ENCODE data around the gene ULK3. TPM values are rescaled to one million over a fixed set of nuclear protein-coding genes. Genes with fewer than 3 reads are reported as not detected.

ULK3 gene
- total and polyA plus RNA-seq, 2 experiments from 2014 or later = 40.4 to 45.7 TPM

DNA sequence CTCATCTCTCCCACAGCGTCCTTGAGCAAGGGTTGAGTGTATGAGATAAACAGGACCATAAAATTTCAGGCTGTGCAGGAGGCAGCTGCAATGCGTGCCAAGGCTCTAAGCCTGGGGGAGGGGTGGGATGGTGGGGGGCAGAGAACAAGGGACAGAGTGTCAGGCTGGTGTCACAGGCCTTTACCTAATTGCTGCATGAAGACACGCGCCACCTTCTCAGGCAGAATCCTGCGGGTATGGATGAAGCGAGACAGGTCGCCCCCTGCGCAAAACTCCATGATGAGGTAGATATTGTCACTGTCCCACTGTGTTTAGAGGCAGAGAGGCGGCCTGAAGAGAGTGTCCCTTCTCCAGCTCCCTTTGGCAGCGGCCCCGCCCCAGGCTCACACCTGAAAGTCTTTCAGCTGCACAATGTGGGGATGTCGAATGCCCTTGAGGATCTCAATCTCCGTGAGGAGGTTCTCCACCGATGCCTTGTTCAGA, 1.0 kb downstream of the ULK3 start:
- no peaks in the 10 kb centered on the region for H3K27me3 ChIP-seq
- no peak overlapping the region for H2AFZ ChIP-seq
- peak; percentile 30 for DNase-seq (ENCODE audit: low spot score)
- no peaks in the 10 kb centered on the region for H3K9me3 ChIP-seq (ENCODE audit: low read depth)
- H4K20me1 ChIP-seq (ENCODE audit: insufficient read depth, poor library complexity, severe bottlenecking) = peaks cover 6% of the 10 kb centered on the region
- H3K9me2 ChIP-seq (replicated peaks; ENCODE audit: insufficient read depth) = no peaks in the 10 kb centered on the region
- WGBS (ENCODE audit: low lambda C conversion rate, missing lambda C conversion rate) = 83% methylated on average over 14 of the region's 14 CpGs
- H3K27ac ChIP-seq = peak overlapping the region; percentile 92
- H3K79me2 ChIP-seq = no peaks in the 10 kb centered on the region
- H3K4me2 ChIP-seq = peak overlapping the region; percentile 92
- no peaks in the 10 kb centered on the region for H3K36me3 ChIP-seq (replicated peaks; ENCODE audit: insufficient read depth, low read depth)
- H3K4me3 ChIP-seq = peak overlapping the region; percentile 95
- TF ChIP-seq, protein P1, sequence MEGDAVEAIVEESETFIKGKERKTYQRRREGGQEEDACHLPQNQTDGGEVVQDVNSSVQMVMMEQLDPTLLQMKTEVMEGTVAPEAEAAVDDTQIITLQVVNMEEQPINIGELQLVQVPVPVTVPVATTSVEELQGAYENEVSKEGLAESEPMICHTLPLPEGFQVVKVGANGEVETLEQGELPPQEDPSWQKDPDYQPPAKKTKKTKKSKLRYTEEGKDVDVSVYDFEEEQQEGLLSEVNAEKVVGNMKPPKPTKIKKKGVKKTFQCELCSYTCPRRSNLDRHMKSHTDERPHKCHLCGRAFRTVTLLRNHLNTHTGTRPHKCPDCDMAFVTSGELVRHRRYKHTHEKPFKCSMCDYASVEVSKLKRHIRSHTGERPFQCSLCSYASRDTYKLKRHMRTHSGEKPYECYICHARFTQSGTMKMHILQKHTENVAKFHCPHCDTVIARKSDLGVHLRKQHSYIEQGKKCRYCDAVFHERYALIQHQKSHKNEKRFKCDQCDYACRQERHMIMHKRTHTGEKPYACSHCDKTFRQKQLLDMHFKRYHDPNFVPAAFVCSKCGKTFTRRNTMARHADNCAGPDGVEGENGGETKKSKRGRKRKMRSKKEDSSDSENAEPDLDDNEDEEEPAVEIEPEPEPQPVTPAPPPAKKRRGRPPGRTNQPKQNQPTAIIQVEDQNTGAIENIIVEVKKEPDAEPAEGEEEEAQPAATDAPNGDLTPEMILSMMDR (IDR thresholded peaks at IDR 0.05; ENCODE audit: poor library complexity) = no peak
- TF ChIP-seq EZH2phosphoT487 (IDR thresholded peaks at IDR 0.05; ENCODE audit: low read depth, severe bottlenecking, unreplicated experiment) (no peak), EZH2 (IDR thresholded peaks at IDR 0.05; ENCODE audit: borderline replicate concordance) (no peak)
- peaks cover 19% of the 10 kb centered on the region for H3K4me1 ChIP-seq (ENCODE audit: insufficient read depth)

DNA sequence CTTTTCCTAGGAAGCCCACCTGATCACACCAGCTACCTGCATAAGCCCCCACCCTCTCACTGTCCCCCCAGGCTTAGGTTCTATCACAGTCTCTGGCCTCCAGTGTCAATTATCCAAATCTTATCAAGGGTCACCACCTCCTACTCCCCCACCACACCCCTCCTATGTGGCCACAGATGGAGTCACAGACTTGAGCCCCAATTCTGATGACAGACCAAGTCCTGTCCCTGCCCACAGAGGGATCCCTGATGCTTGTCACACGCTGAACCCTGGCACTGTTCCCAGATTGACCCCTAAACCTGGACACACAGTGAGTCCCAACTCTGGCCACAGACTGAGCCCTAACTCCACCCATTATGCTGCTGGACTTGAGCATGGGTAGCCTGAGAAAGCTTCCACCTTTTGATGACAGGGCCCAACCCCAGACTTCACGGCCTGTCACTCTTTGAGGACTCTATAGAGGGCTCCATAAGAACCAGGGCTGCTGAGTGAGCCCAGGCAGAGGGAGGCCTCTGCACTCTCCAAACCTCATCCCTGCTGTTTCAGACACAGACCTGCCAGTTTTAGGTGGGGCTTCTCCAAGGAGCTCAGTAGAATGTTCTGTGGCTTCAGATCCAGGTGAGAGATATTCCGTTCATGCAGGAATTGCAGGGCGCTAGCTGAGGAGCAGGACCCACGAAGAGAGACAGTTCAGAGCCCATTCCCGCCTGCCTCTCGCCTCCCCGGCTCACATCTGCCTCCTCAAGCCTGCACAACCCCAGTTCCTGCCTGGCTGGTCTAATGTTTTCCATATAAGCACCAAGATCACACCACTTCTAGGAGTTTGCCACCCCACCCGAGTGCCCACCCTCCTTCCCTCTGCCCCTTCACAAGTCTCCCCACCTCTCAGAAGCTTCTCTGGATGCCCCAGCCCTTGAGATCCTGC, 1.8 kb downstream of the ULK3 start:
- no peaks in the 10 kb centered on the region for H3K79me2 ChIP-seq
- DNase-seq (ENCODE audit: low spot score) = no peak
- H3K4me1 ChIP-seq (ENCODE audit: insufficient read depth) = peaks cover 19% of the 10 kb centered on the region
- H3K27ac ChIP-seq = no peak overlapping the region
- H3K4me3 ChIP-seq = no peak overlapping the region
- no peaks in the 10 kb centered on the region for H3K36me3 ChIP-seq (replicated peaks; ENCODE audit: insufficient read depth, low read depth)
- no peaks in the 10 kb centered on the region for H3K27me3 ChIP-seq
- TF ChIP-seq EZH2 (IDR thresholded peaks at IDR 0.05; ENCODE audit: borderline replicate concordance) (no peak), EZH2phosphoT487 (IDR thresholded peaks at IDR 0.05; ENCODE audit: low read depth, severe bottlenecking, unreplicated experiment) (no peak)
- TF ChIP-seq, protein P1 (IDR thresholded peaks at IDR 0.05; ENCODE audit: poor library complexity) = no peak
- no peaks in the 10 kb centered on the region for H3K9me2 ChIP-seq (replicated peaks; ENCODE audit: insufficient read depth)
- no peaks in the 10 kb centered on the region for H3K9me3 ChIP-seq (ENCODE audit: low read depth)
- H2AFZ ChIP-seq = no peak overlapping the region
- WGBS (ENCODE audit: low lambda C conversion rate, missing lambda C conversion rate) = 92% methylated on average over 9 of the region's 9 CpGs
- H4K20me1 ChIP-seq (ENCODE audit: insufficient read depth, poor library complexity, severe bottlenecking) = peaks cover 6% of the 10 kb centered on the region
- peak overlapping the region; percentile 92 for H3K4me2 ChIP-seq

- Histone ChIP-seq H3K9me3 (ENCODE audit: low read depth) (no peaks in the 10 kb centered on the region), H4K20me1 (ENCODE audit: insufficient read depth, poor library complexity, severe bottlenecking) (peaks cover 6% of the 10 kb centered on the region), H3K79me2 (no peaks in the 10 kb centered on the region), H3K4me3 (no peak overlapping the region), H3K36me3 (replicated peaks; ENCODE audit: insufficient read depth, low read depth) (no peaks in the 10 kb centered on the region), H3K27me3 (no peaks in the 10 kb centered on the region), H3K4me2 (no peak overlapping the region), H3K27ac (no peak overlapping the region), H2AFZ (no peak overlapping the region), H3K4me1 (ENCODE audit: insufficient read depth) (peaks cover 19% of the 10 kb centered on the region), H3K9me2 (replicated peaks; ENCODE audit: insufficient read depth) (no peaks in the 10 kb centered on the region)
- TF ChIP-seq, protein P1 (IDR thresholded peaks at IDR 0.05; ENCODE audit: poor library complexity) = no peak
- TF ChIP-seq EZH2 (IDR thresholded peaks at IDR 0.05; ENCODE audit: borderline replicate concordance) (no peak), EZH2phosphoT487 (IDR thresholded peaks at IDR 0.05; ENCODE audit: low read depth, severe bottlenecking, unreplicated experiment) (no peak)
- WGBS (ENCODE audit: low lambda C conversion rate, missing lambda C conversion rate) = 82% methylated on average over 31 of the region's 31 CpGs
- no peak for DNase-seq (ENCODE audit: low spot score)
Observed at GRCh38 chr15:74839526-74840395, 3.2 kb downstream of the ULK3 start.

Data from hepatocyte (in vitro differentiated cells).